T-cell (primary cell): ENCODE measurements around the gene ARID3A. TPM values are rescaled to one million over a fixed set of nuclear protein-coding genes. Genes with fewer than 3 reads are reported as not detected.
A peak's percentile ranks its signal among the peaks of the same experiment; 100 is the strongest.

Source experiments
- ATAC-seq, 4 experiments: fragments of 200-7000 bp in 3 of 4; fragments of 150-1000 bp in 1 of 4; cut with Tn5 transposase; replicated peaks in 1 of 4; 1 replicate in 3 of 4; 2 replicates in 1 of 4; pipeline ENCODE4 v1.10.0; 2021; ENCODE audit warnings: moderate library complexity in 3 of 4, mild to moderate bottlenecking in 2 of 4, moderate number of reproducible peaks in 1 of 4
- CTCF ChIA-PET, 2 donors: fragments of 300-600 bp; sonication (Branson Sonifier 250); formaldehyde crosslinking; loops; one replicate each; lab custom pipeline; 2022; ENCODE audit warnings: antibody characterized with exemption in 2 of 2; lab: Charles Lee
- POLR2A ChIA-PET, 2 donors: fragments of 300-600 bp; sonication (Branson Sonifier 250); formaldehyde crosslinking; loops; one replicate each; lab custom pipeline; 2022; ENCODE audit warnings: antibody characterized with exemption in 2 of 2; lab: Charles Lee
- DNase-seq, 35 experiments: peaks; one replicate each; pipeline versions ENCODE4 v3.0.0 to v3.0.0-alpha.2; 2013 to 2023
- H3K27ac ChIP-seq: one replicate; pipeline ENCODE4 v1.5.1; 2013; ENCODE audit warnings: low read length
- H3K27me3 ChIP-seq, 2 experiments: replicated peaks in 1 of 2; 1 replicate in 1 of 2; 2 replicates in 1 of 2; pipeline versions ENCODE4 v1.6.1 to v1.7.0; 2013; ENCODE audit warnings: low read length in 1 of 2, mixed read lengths in 1 of 2; ENCODE audit not compliant: control insufficient read depth in 2 of 2, insufficient read depth in 2 of 2; ENCODE audit errors: extremely low read depth in 1 of 2
- H3K36me3 ChIP-seq, 2 donors: 1 replicate in 1 of 2; 2 replicates in 1 of 2; pipeline versions ENCODE4 v1.6.1 to v1.7.0; 2013; ENCODE audit warnings: low read length in 1 of 2; ENCODE audit not compliant: control insufficient read depth in 2 of 2, insufficient read depth in 1 of 2; ENCODE audit errors: extremely low read depth in 1 of 2
- H3K4me1 ChIP-seq, 2 experiments: 1 replicate in 1 of 2; 2 replicates in 1 of 2; pipeline versions ENCODE4 v1.6.1 to v1.7.0; 2013; ENCODE audit warnings: low read length in 2 of 2, mixed read lengths in 1 of 2; ENCODE audit not compliant: insufficient read depth in 2 of 2, control insufficient read depth in 1 of 2; ENCODE audit errors: extremely low read depth in 1 of 2
- H3K4me3 ChIP-seq, 2 donors: 1 replicate in 1 of 2; 2 replicates in 1 of 2; pipeline versions ENCODE4 v1.5.1 to v1.7.0; 2013; ENCODE audit warnings: mild to moderate bottlenecking in 2 of 2, low read length in 1 of 2, moderate library complexity in 1 of 2; ENCODE audit not compliant: control insufficient read depth in 1 of 2; ENCODE audit errors: extremely low read depth in 1 of 2
- H3K9me3 ChIP-seq: 2 replicates; pipeline ENCODE4 v1.7.0; 2013
- H3K27ac Mint-ChIP-seq, 2 donors: one replicate each; pipeline ENCODE4 v1.8.0; 2020 to 2021; ENCODE audit warnings: mild to moderate bottlenecking in 2 of 2, mixed read lengths in 2 of 2
- H3K27me3 Mint-ChIP-seq, 2 donors: one replicate each; pipeline ENCODE4 v1.8.0; 2021 to 2022; ENCODE audit warnings: mixed read lengths in 2 of 2
- H3K36me3 Mint-ChIP-seq: one replicate; pipeline ENCODE4 v1.8.0; 2021; ENCODE audit warnings: mixed read lengths
- H3K4me1 Mint-ChIP-seq, 3 donors: one replicate each; pipeline ENCODE4 v1.8.0; 2020 to 2022; ENCODE audit warnings: mixed read lengths in 3 of 3, mild to moderate bottlenecking in 1 of 3
- H3K4me3 Mint-ChIP-seq, 3 donors: one replicate each; pipeline ENCODE4 v1.8.0; 2020 to 2022; ENCODE audit warnings: mild to moderate bottlenecking in 3 of 3, mixed read lengths in 3 of 3, moderate library complexity in 3 of 3
- H3K9me3 Mint-ChIP-seq, 3 donors: one replicate each; pipeline ENCODE4 v1.8.0; 2020 to 2022; ENCODE audit warnings: mixed read lengths in 3 of 3
- WGBS: methylation state at CpG from one replicate; pipeline ENCODE4 v1.1.5; 2013; ENCODE audit warnings: missing lambda C conversion rate; ENCODE audit not compliant: insufficient coverage; 5-methylcytosine and 5-hydroxymethylcytosine counted together
- total RNA-seq, 35 experiments: library from RNA in 6 of 35; stranded (reverse) in 6 of 35; fragments of 120-200 nt in 1 of 35; gene quantifications; one replicate each; pipeline versions ENCODE4 v1.2.1 to v1.2.4 and lab custom pipeline; 2013 to 2026

ARID3A gene
- total RNA-seq, 5 donors from 2014 or later (not counting 1 experiment from before 2014, with no cell fraction given), result 9.8 to 13.2 (median 12.0) TPM

- H3K4me1 Mint-ChIP-seq, result peaks cover 13 to 19% (median 18%) of the 10 kb centered on the region in 3 donors
- Histone ChIP-seq H3K27me3 (peaks cover 0 to 2% of the 10 kb centered on the region in 2 experiments), H3K4me1 (peaks cover 2 to 55% of the 10 kb centered on the region in 2 experiments), H3K27ac (no peak overlapping the region), H3K36me3 (no peaks in the 10 kb centered on the region), H3K9me3 (no peaks in the 10 kb centered on the region), H3K4me3 (peak overlapping the region; percentile 81 to 82)
- H3K27ac Mint-ChIP-seq, result no peak overlapping the region
- H3K9me3 Mint-ChIP-seq, result no peaks in the 10 kb centered on the region
- ChIA-PET CTCF (no interaction called here), POLR2A (no interaction called here)
- ATAC-seq, result no peak
- WGBS, result 14% methylated on average over 22 of the region's 31 CpGs
- no peaks in the 10 kb centered on the region for H3K36me3 Mint-ChIP-seq
- H3K27me3 Mint-ChIP-seq, result no peaks in the 10 kb centered on the region
- H3K4me3 Mint-ChIP-seq, result peak overlapping the region; percentile 69 to 78 (median 78)
- DNase-seq, result peak in 1 of 35 experiments; percentile 37
Measured at GRCh38 chr19:924553-925086, 1.2 kb upstream of the ARID3A start.

GRCh38 chr19:925087-925525, 729 bp upstream of the ARID3A start:
- POLR2A ChIA-PET, result no interaction called here
- no peaks in the 10 kb centered on the region for H3K9me3 Mint-ChIP-seq

GRCh38 chr19:926323-926588, 421 bp downstream of the ARID3A start:
- peaks cover 0 to 42% of the 10 kb centered on the region in 2 experiments for H3K4me1 ChIP-seq
- Mint-ChIP-seq H3K27ac (no peak overlapping the region), H3K27me3 (no peaks in the 10 kb centered on the region), H3K4me1 (peaks cover 15 to 19% (median 17%) of the 10 kb centered on the region in 3 donors), H3K36me3 (no peaks in the 10 kb centered on the region), H3K4me3 (peak overlapping the region; percentile 74 to 78 (median 74)), H3K9me3 (no peaks in the 10 kb centered on the region)
- ATAC-seq (no peak), DNase-seq (no peak)
- ChIA-PET CTCF (no interaction called here), POLR2A (no interaction called here)
- H3K27ac ChIP-seq, result no peak overlapping the region
- 0% methylated on average over 12 of the region's 21 CpGs for WGBS
- H3K36me3 ChIP-seq, result no peaks in the 10 kb centered on the region
- peak overlapping the region; percentile 81 to 82 for H3K4me3 ChIP-seq
- H3K9me3 ChIP-seq, result no peaks in the 10 kb centered on the region
- no peaks in the 10 kb centered on the region for H3K27me3 ChIP-seq

More at GRCh38 chr19:925087-925525, 729 bp upstream of the ARID3A start:
- no peaks in the 10 kb centered on the region for H3K27me3 Mint-ChIP-seq
- DNase-seq, result peak in 2 of 35 experiments; percentile 47 to 52
- peak overlapping the region in 1 of 2 donors; percentile 23 for H3K27ac Mint-ChIP-seq
- under 1% methylated on average over 32 of the region's 39 CpGs for WGBS
- ATAC-seq, result peak; percentile 54 to 57 (median 56)
- Histone ChIP-seq H3K4me3 (peak overlapping the region; percentile 81 to 82), H3K9me3 (no peaks in the 10 kb centered on the region), H3K27me3 (no peaks in the 10 kb centered on the region), H3K36me3 (no peaks in the 10 kb centered on the region), H3K4me1 (peaks cover under 1 to 52% of the 10 kb centered on the region in 2 experiments), H3K27ac (peak overlapping the region; percentile 65)
- H3K4me3 Mint-ChIP-seq, result peak overlapping the region; percentile 69 to 78 (median 78)
- no peaks in the 10 kb centered on the region for H3K36me3 Mint-ChIP-seq
- peaks cover 13 to 19% (median 18%) of the 10 kb centered on the region in 3 donors for H3K4me1 Mint-ChIP-seq
- CTCF ChIA-PET, result no interaction called here

- Histone ChIP-seq H3K27me3 (no peaks in the 10 kb centered on the region), H3K4me1 (peaks cover 0 to 39% of the 10 kb centered on the region in 2 experiments), H3K4me3 (peak overlapping the region; percentile 81 to 82), H3K36me3 (no peaks in the 10 kb centered on the region), H3K27ac (no peak overlapping the region), H3K9me3 (no peaks in the 10 kb centered on the region)
- Mint-ChIP-seq H3K36me3 (no peaks in the 10 kb centered on the region), H3K27me3 (no peaks in the 10 kb centered on the region), H3K9me3 (no peaks in the 10 kb centered on the region), H3K27ac (peak overlapping the region; percentile 39 to 66), H3K4me1 (peaks cover 10 to 15% (median 14%) of the 10 kb centered on the region in 3 donors), H3K4me3 (peak overlapping the region; percentile 74 to 78 (median 75))
- ChIA-PET CTCF (no interaction called here), POLR2A (no interaction called here)
- no peak for ATAC-seq
- peak in 2 of 35 experiments; percentile 25 to 48 for DNase-seq
- under 1% methylated on average over 30 of the region's 52 CpGs for WGBS
Measured at GRCh38 chr19:926589-927350, 935 bp downstream of the ARID3A start.

- Histone ChIP-seq H3K27me3 (no peaks in the 10 kb centered on the region), H3K27ac (no peak overlapping the region), H3K4me3 (no peak overlapping the region), H3K9me3 (no peaks in the 10 kb centered on the region), H3K36me3 (no peaks in the 10 kb centered on the region), H3K4me1 (peaks cover 5 to 44% of the 10 kb centered on the region in 2 experiments)
- Mint-ChIP-seq H3K36me3 (no peaks in the 10 kb centered on the region), H3K27me3 (no peaks in the 10 kb centered on the region), H3K9me3 (no peaks in the 10 kb centered on the region), H3K4me3 (peak overlapping the region in 2 of 3 donors; percentile 49 to 78), H3K4me1 (peaks cover 11 to 16% (median 15%) of the 10 kb centered on the region in 3 donors), H3K27ac (no peak overlapping the region)
- ChIA-PET POLR2A (no interaction called here), CTCF (no interaction called here)
- no peak for ATAC-seq
- no CpG with 5 or more reads among the region's 15 CpGs for WGBS
- DNase-seq, result no peak
Measured at GRCh38 chr19:927351-927779, 1.5 kb downstream of the ARID3A start.

GRCh38 chr19:927780-928401, 2.1 kb downstream of the ARID3A start:
- Mint-ChIP-seq H3K27me3 (no peaks in the 10 kb centered on the region), H3K4me3 (peak overlapping the region; percentile 13 to 78 (median 49)), H3K9me3 (no peaks in the 10 kb centered on the region), H3K4me1 (peaks cover 17 to 19% (median 18%) of the 10 kb centered on the region in 3 donors), H3K27ac (peak overlapping the region in 1 of 2 donors; percentile 16), H3K36me3 (no peaks in the 10 kb centered on the region)
- Histone ChIP-seq H3K9me3 (no peaks in the 10 kb centered on the region), H3K4me3 (no peak overlapping the region), H3K36me3 (no peaks in the 10 kb centered on the region), H3K27ac (no peak overlapping the region), H3K4me1 (peaks cover 7 to 49% of the 10 kb centered on the region in 2 experiments), H3K27me3 (no peaks in the 10 kb centered on the region)
- WGBS, result 98% methylated on average over 6 of the region's 12 CpGs
- no peak for ATAC-seq
- ChIA-PET CTCF (no interaction called here), POLR2A (no interaction called here)
- DNase-seq, result no peak
